ENCODE data around the gene AKAP12.
"Not testable (repeated sequence)": the region's sequence is repeated elsewhere in the genome, so short reads cannot be mapped to it uniquely, and the experiment has no call there.

AKAP12 gene

DNA sequence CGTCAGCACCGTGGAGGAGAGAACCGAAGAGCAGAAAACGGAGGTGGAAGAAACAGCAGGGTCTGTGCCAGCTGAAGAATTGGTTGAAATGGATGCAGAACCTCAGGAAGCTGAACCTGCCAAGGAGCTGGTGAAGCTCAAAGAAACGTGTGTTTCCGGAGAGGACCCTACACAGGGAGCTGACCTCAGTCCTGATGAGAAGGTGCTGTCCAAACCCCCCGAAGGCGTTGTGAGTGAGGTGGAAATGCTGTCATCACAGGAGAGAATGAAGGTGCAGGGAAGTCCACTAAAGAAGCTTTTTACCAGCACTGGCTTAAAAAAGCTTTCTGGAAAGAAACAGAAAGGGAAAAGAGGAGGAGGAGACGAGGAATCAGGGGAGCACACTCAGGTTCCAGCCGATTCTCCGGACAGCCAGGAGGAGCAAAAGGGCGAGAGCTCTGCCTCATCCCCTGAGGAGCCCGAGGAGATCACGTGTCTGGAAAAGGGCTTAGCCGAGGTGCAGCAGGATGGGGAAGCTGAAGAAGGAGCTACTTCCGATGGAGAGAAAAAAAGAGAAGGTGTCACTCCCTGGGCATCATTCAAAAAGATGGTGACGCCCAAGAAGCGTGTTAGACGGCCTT is 110.0 kb downstream of the AKAP12 start:
- Histone ChIP-seq H3K27me3 (ENCODE audit: insufficient read depth, low read length) (no peaks in the 10 kb centered on the region), H3K9me3 (ENCODE audit: insufficient read depth, low read depth, low read length) (no peaks in the 10 kb centered on the region), H3K27ac (ENCODE audit: low read depth, low read length) (no peak overlapping the region), H3K9ac (ENCODE audit: low read depth, low read length) (no peak overlapping the region), H3K4me3 (ENCODE audit: low read length) (no peak overlapping the region), H3K36me3 (ENCODE audit: insufficient read depth, low read length) (peaks cover 25% of the 10 kb centered on the region; the same call in 1 of the 2 replicates), H3K4me1 (ENCODE audit: insufficient read depth, low read length) (no peaks in the 10 kb centered on the region)
- WGBS = 95% methylated on average over 19 of the region's 19 CpGs

DNA sequence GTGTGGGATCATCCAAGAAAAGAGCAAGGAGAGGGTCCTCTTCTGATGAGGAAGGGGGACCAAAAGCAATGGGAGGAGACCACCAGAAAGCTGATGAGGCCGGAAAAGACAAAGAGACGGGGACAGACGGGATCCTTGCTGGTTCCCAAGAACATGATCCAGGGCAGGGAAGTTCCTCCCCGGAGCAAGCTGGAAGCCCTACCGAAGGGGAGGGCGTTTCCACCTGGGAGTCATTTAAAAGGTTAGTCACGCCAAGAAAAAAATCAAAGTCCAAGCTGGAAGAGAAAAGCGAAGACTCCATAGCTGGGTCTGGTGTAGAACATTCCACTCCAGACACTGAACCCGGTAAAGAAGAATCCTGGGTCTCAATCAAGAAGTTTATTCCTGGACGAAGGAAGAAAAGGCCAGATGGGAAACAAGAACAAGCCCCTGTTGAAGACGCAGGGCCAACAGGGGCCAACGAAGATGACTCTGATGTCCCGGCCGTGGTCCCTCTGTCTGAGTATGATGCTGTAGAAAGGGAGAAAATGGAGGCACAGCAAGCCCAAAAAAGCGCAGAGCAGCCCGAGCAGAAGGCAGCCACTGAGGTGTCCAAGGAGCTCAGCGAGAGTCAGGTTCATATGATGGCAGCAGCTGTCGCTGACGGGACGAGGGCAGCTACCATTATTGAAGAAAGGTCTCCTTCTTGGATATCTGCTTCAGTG is 110.8 kb downstream of the AKAP12 start:
- no peak overlapping the region for H3K9ac ChIP-seq (ENCODE audit: low read depth, low read length)
- no peaks in the 10 kb centered on the region for H3K27me3 ChIP-seq (ENCODE audit: insufficient read depth, low read length)
- H3K27ac ChIP-seq (ENCODE audit: low read depth, low read length) = no peak overlapping the region
- peaks cover 27% of the 10 kb centered on the region; the same call in 1 of the 2 replicates for H3K36me3 ChIP-seq (ENCODE audit: insufficient read depth, low read length)
- H3K9me3 ChIP-seq (ENCODE audit: insufficient read depth, low read depth, low read length) = no peaks in the 10 kb centered on the region
- no peaks in the 10 kb centered on the region for H3K4me1 ChIP-seq (ENCODE audit: insufficient read depth, low read length)
- no peak overlapping the region for H3K4me3 ChIP-seq (ENCODE audit: low read length)
- 96% methylated on average over 20 of the region's 20 CpGs for WGBS

DNA sequence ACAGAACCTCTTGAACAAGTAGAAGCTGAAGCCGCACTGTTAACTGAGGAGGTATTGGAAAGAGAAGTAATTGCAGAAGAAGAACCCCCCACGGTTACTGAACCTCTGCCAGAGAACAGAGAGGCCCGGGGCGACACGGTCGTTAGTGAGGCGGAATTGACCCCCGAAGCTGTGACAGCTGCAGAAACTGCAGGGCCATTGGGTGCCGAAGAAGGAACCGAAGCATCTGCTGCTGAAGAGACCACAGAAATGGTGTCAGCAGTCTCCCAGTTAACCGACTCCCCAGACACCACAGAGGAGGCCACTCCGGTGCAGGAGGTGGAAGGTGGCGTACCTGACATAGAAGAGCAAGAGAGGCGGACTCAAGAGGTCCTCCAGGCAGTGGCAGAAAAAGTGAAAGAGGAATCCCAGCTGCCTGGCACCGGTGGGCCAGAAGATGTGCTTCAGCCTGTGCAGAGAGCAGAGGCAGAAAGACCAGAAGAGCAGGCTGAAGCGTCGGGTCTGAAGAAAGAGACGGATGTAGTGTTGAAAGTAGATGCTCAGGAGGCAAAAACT is 111.5 kb downstream of the AKAP12 start:
- H3K4me3 ChIP-seq (ENCODE audit: low read length) = no peak overlapping the region
- no peak overlapping the region for H3K9ac ChIP-seq (ENCODE audit: low read depth, low read length)
- no peaks in the 10 kb centered on the region for H3K27me3 ChIP-seq (ENCODE audit: insufficient read depth, low read length)
- H3K4me1 ChIP-seq (ENCODE audit: insufficient read depth, low read length) = no peaks in the 10 kb centered on the region
- H3K36me3 ChIP-seq (ENCODE audit: insufficient read depth, low read length) = peaks cover 33% of the 10 kb centered on the region; the same call in 1 of the 2 replicates
- 96% methylated on average over 18 of the region's 18 CpGs for WGBS
- H3K27ac ChIP-seq (ENCODE audit: low read depth, low read length) = no peak overlapping the region
- H3K9me3 ChIP-seq (ENCODE audit: insufficient read depth, low read depth, low read length) = no peaks in the 10 kb centered on the region

DNA sequence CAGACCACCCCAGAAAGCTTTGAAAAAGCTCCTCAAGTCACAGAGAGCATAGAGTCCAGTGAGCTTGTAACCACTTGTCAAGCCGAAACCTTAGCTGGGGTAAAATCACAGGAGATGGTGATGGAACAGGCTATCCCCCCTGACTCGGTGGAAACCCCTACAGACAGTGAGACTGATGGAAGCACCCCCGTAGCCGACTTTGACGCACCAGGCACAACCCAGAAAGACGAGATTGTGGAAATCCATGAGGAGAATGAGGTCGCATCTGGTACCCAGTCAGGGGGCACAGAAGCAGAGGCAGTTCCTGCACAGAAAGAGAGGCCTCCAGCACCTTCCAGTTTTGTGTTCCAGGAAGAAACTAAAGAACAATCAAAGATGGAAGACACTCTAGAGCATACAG is 112.0 kb downstream of the AKAP12 start:
- H3K27me3 ChIP-seq (ENCODE audit: insufficient read depth, low read length) = no peaks in the 10 kb centered on the region
- no peak overlapping the region for H3K9ac ChIP-seq (ENCODE audit: low read depth, low read length)
- H3K36me3 ChIP-seq (ENCODE audit: insufficient read depth, low read length) = peaks cover 38% of the 10 kb centered on the region
- H3K4me3 ChIP-seq (ENCODE audit: low read length) = no peak overlapping the region
- no peaks in the 10 kb centered on the region for H3K4me1 ChIP-seq (ENCODE audit: insufficient read depth, low read length)
- WGBS = 96% methylated on average over 7 of the region's 7 CpGs
- H3K9me3 ChIP-seq (ENCODE audit: insufficient read depth, low read depth, low read length) = no peaks in the 10 kb centered on the region
- H3K27ac ChIP-seq (ENCODE audit: low read depth, low read length) = no peak overlapping the region

DNA sequence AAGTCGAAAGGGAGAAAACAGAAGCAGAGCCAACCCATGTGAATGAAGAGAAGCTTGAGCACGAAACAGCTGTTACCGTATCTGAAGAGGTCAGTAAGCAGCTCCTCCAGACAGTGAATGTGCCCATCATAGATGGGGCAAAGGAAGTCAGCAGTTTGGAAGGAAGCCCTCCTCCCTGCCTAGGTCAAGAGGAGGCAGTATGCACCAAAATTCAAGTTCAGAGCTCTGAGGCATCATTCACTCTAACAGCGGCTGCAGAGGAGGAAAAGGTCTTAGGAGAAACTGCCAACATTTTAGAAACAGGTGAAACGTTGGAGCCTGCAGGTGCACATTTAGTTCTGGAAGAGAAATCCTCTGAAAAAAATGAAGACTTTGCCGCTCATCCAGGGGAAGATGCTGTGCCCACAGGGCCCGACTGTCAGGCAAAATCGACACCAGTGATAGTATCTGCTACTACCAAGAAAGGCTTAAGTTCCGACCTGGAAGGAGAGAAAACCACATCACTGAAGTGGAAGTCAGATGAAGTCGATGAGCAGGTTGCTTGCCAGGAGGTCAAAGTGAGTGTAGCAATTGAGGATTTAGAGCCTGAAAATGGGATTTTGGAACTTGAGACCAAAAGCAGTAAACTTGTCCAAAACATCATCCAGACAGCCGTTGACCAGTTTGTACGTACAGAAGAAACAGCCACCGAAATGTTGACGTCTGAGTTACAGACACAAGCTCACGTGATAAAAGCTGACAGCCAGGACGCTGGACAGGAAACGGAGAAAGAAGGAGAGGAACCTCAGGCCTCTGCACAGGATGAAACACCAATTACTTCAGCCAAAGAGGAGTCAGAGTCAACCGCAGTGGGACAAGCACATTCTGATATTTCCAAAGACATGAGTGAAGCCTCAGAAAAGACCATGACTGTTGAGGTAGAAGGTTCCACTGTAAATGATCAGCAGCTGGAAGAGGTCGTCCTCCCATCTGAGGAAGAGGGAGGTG is 112.9 kb downstream of the AKAP12 start:
- Histone ChIP-seq H3K27me3 (ENCODE audit: insufficient read depth, low read length) (no peaks in the 10 kb centered on the region), H3K36me3 (ENCODE audit: insufficient read depth, low read length) (peaks cover 45% of the 10 kb centered on the region)
- 95% methylated on average over 19 of the region's 19 CpGs for WGBS

DNA sequence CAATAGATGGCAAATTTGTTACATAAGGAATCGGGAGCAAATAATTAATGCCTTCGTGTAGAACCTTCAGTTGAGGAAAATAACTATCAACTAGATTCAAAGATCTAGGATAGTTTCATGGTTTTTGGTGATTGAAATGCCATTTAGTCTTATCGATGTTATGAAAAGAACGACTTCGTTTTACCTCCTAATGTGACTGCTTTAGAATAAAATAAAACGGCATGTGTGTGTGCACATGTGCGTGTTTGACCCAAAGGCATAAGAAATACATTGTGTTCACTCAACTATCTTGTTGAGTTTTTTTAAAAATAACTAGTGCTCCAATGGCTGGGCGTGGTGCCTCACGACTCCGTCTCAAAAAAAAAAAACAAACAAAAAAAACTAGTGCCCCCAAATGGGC is 114.0 kb downstream of the AKAP12 start:
- peaks cover 54% of the 10 kb centered on the region for H3K36me3 ChIP-seq (ENCODE audit: insufficient read depth, low read length)
- no peak overlapping the region for H3K27ac ChIP-seq (ENCODE audit: low read depth, low read length)
- no peak overlapping the region for H3K9ac ChIP-seq (ENCODE audit: low read depth, low read length)
- H3K4me1 ChIP-seq (ENCODE audit: insufficient read depth, low read length) = no peaks in the 10 kb centered on the region
- H3K9me3 ChIP-seq (ENCODE audit: insufficient read depth, low read depth, low read length) = no peaks in the 10 kb centered on the region
- 94% methylated on average over 9 of the region's 10 CpGs for WGBS
- H3K27me3 ChIP-seq (ENCODE audit: insufficient read depth, low read length) = no peaks in the 10 kb centered on the region
- H3K4me3 ChIP-seq (ENCODE audit: low read length) = no peak overlapping the region

More for the DNA sequence above, 112.9 kb downstream of the AKAP12 start:
- H3K27ac ChIP-seq (ENCODE audit: low read depth, low read length) = no peak overlapping the region
- no peak overlapping the region for H3K9ac ChIP-seq (ENCODE audit: low read depth, low read length)
- H3K9me3 ChIP-seq (ENCODE audit: insufficient read depth, low read depth, low read length) = no peaks in the 10 kb centered on the region
- no peaks in the 10 kb centered on the region for H3K4me1 ChIP-seq (ENCODE audit: insufficient read depth, low read length)
- no peak overlapping the region for H3K4me3 ChIP-seq (ENCODE audit: low read length)

DNA sequence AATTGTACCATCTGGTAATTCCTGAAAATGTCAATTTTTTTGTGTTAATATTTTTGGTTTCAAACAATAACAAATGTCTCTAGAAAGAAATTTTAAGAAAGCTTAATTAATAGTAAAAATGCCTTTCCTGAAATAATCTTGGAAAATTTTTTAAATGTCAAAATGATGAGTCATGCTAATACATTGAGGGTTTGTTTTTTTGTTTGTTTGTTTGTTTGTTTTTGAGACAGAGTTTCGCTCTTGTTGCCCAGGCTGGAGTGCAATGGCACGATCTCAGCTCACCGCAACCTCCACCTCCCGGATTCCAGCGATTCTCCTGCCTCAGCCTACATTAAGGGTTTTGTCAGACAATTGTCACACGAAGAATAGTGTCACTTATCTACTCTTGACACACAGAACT is 117.2 kb downstream of the AKAP12 start:
- not testable (repeated sequence) for H3K4me3 ChIP-seq (ENCODE audit: low read length); H3K4me1 ChIP-seq (ENCODE audit: insufficient read depth, low read length); H3K9ac ChIP-seq (ENCODE audit: low read depth, low read length); H3K9me3 ChIP-seq (ENCODE audit: insufficient read depth, low read depth, low read length); H3K27ac ChIP-seq (ENCODE audit: low read depth, low read length); H3K27me3 ChIP-seq (ENCODE audit: insufficient read depth, low read length)
- WGBS = 90% methylated on average over 6 of the region's 6 CpGs
- H3K36me3 ChIP-seq (ENCODE audit: insufficient read depth, low read length) = peaks cover 40% of the 10 kb centered on the region

DNA sequence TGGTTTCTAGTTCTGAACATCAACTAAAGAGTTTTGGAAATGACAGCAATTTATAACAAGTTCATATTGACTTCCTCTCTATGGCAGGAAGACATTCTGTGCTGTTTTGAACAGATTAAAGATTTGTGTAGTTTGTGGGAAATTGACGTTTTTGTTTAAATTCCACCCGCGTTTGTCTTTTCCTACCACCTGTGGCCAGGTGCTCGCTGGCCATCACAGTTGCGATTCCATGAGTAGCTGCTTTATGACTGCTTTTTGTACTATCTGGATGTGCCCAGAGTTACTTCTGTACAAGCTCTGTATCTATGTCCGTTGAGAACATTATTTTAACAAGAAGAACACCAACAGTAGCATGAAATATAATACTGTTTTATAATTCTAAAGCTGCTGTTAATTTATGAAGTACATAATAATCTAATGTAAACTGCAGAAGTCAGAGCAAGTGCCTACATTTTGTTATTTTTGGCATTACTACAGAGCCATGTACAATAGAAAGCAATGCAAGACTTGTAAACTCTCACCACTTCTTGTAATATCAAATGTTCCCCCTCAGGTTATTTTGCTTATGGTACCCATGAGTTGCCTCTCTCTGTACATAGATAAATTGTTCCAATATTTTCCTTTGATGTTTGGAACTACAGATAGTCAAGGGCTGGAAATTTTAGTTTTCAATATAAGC is 118.1 kb downstream of the AKAP12 start:
- Histone ChIP-seq H3K27ac (ENCODE audit: low read depth, low read length) (no peak overlapping the region), H3K9ac (ENCODE audit: low read depth, low read length) (no peak overlapping the region), H3K36me3 (ENCODE audit: insufficient read depth, low read length) (peaks cover 35% of the 10 kb centered on the region), H3K4me1 (ENCODE audit: insufficient read depth, low read length) (no peaks in the 10 kb centered on the region), H3K27me3 (ENCODE audit: insufficient read depth, low read length) (no peaks in the 10 kb centered on the region), H3K9me3 (ENCODE audit: insufficient read depth, low read depth, low read length) (no peaks in the 10 kb centered on the region), H3K4me3 (ENCODE audit: low read length) (no peak overlapping the region)
- 94% methylated on average over 6 of the region's 6 CpGs for WGBS

DNA sequence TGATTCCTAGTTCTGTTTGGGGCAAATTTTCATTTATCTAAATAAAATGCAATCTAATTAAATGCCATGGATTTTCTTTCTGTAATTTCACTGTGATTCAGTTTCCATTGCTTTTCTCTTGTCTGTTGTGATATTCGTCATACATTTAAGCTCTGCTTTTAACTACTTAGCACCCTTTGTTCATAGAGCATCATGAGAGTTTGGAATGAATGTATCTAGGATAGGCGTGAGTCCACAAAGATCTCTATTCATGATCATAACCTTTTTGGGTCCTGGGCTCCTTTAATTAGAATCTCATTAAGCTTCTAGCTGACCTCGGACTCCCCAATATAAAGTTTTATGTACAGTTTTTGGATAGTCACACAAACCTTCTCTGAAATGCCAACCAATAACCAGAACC is 118.7 kb downstream of the AKAP12 start:
- H3K9me3 ChIP-seq (ENCODE audit: insufficient read depth, low read depth, low read length) = no peaks in the 10 kb centered on the region
- peaks cover 35% of the 10 kb centered on the region for H3K36me3 ChIP-seq (ENCODE audit: insufficient read depth, low read length)
- WGBS = 100% methylated on average over 2 of the region's 3 CpGs
- H3K4me1 ChIP-seq (ENCODE audit: insufficient read depth, low read length) = no peaks in the 10 kb centered on the region
- no peaks in the 10 kb centered on the region for H3K27me3 ChIP-seq (ENCODE audit: insufficient read depth, low read length)
- H3K4me3 ChIP-seq (ENCODE audit: low read length) = no peak overlapping the region
- H3K9ac ChIP-seq (ENCODE audit: low read depth, low read length) = no peak overlapping the region
- no peak overlapping the region for H3K27ac ChIP-seq (ENCODE audit: low read depth, low read length)

DNA sequence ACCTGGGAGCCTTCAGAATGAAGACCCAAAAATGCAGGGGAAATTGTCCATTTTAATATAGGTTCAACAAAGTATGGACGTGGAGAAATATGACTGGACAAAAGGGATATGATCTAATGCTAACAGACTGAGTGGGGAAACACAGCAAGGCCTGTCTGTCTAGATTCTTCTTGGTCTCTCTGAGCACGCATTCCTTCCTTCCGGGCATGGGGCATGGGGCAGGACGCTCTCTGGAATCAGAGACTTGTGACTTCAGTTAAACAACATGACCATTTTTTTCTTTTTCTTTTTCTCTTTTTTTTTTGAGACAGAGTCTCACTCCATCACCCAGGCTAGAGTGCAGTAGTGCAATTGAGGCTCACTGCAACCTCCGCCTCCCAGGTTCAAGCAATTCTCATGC is 119.7 kb downstream of the AKAP12 start:
- H3K36me3 ChIP-seq (ENCODE audit: insufficient read depth, low read length) = peaks cover 35% of the 10 kb centered on the region
- no peaks in the 10 kb centered on the region for H3K9me3 ChIP-seq (ENCODE audit: insufficient read depth, low read depth, low read length)
- H3K4me3 ChIP-seq (ENCODE audit: low read length) = no peak overlapping the region
- no peak overlapping the region for H3K9ac ChIP-seq (ENCODE audit: low read depth, low read length)
- H3K27me3 ChIP-seq (ENCODE audit: insufficient read depth, low read length) = no peaks in the 10 kb centered on the region
- no peak overlapping the region for H3K27ac ChIP-seq (ENCODE audit: low read depth, low read length)
- WGBS = 93% methylated on average over 5 of the region's 5 CpGs
- no peaks in the 10 kb centered on the region for H3K4me1 ChIP-seq (ENCODE audit: insufficient read depth, low read length)

All from HUES64 (cell line).